Measurements from ENCODE around the gene FAM184A. TPM values are rescaled to one million over a fixed set of nuclear protein-coding genes. Genes with fewer than 3 reads are reported as not detected.

FAM184A gene
- polyA plus RNA-seq (2012; ENCODE audit: insufficient read depth, insufficient read length, low read depth) = 1.6 TPM

GRCh38 chr6:119078376-119079282 is at the start of gene FAM184A:
Gene FAM184A, minus strand, starts transcription at chr6:119078664. Its CDS starts 365 bp downstream, at chr6:119078299.
- no peaks in the 10 kb centered on the region for H3K4me1 ChIP-seq
- no peaks in the 10 kb centered on the region; the same call in 1 of the 2 replicates for H3K9me3 ChIP-seq
- no peaks in the 10 kb centered on the region for H3K36me3 ChIP-seq
- TF ChIP-seq CTCF (IDR thresholded peaks at IDR 0.05; ENCODE audit: low read depth, low read length) = peak; percentile 44
- DNase-seq = peak; percentile 82
- H3K27me3 ChIP-seq = peaks cover 11% of the 10 kb centered on the region
- H3K4me3 ChIP-seq (ENCODE audit: low read depth, low read length) = peak within 1 kb of the TSS; percentile 70

- Histone ChIP-seq H3K9me3 (no peaks in the 10 kb centered on the region), H3K36me3 (no peaks in the 10 kb centered on the region), H3K4me1 (peaks cover 37% of the 10 kb centered on the region), H3K4me3 (ENCODE audit: low read depth, low read length) (no peak overlapping the region), H3K27me3 (no peaks in the 10 kb centered on the region)
- no peak for DNase-seq
- no peak for TF ChIP-seq CTCF (IDR thresholded peaks at IDR 0.05; ENCODE audit: low read depth, low read length)
Measured at GRCh38 chr6:119127627-119128026, 49.2 kb upstream of the FAM184A start.

- DNase-seq = no peak
- Histone ChIP-seq H3K4me1 (peaks cover 31% of the 10 kb centered on the region), H3K36me3 (no peaks in the 10 kb centered on the region), H3K27me3 (no peaks in the 10 kb centered on the region), H3K4me3 (ENCODE audit: low read depth, low read length) (no peak overlapping the region), H3K9me3 (no peaks in the 10 kb centered on the region)
- TF ChIP-seq CTCF (IDR thresholded peaks at IDR 0.05; ENCODE audit: low read depth, low read length) = no peak
Measured at GRCh38 chr6:119126826-119127225, 48.4 kb upstream of the FAM184A start.

- no peak for DNase-seq
- Histone ChIP-seq H3K9me3 (no peaks in the 10 kb centered on the region), H3K4me3 (ENCODE audit: low read depth, low read length) (no peak overlapping the region), H3K4me1 (peaks cover 28% of the 10 kb centered on the region), H3K27me3 (no peaks in the 10 kb centered on the region), H3K36me3 (no peaks in the 10 kb centered on the region)
- no peak for TF ChIP-seq CTCF (IDR thresholded peaks at IDR 0.05; ENCODE audit: low read depth, low read length)
Measured at GRCh38 chr6:119126140-119126539, 47.7 kb upstream of the FAM184A start.

- no peak for TF ChIP-seq CTCF (IDR thresholded peaks at IDR 0.05; ENCODE audit: low read depth, low read length)
- no peak for DNase-seq
- Histone ChIP-seq H3K36me3 (no peaks in the 10 kb centered on the region), H3K4me1 (peaks cover 24% of the 10 kb centered on the region), H3K4me3 (ENCODE audit: low read depth, low read length) (no peak overlapping the region), H3K27me3 (no peaks in the 10 kb centered on the region), H3K9me3 (no peaks in the 10 kb centered on the region)
Measured at GRCh38 chr6:119125576-119125975, 47.1 kb upstream of the FAM184A start.

Data from BE2C (cell line).